Activated T-helper 9 cell treated with anti-CD3 and anti-CD28 coated beads, Interleukin-2, amount 50 U/mL, for 16 hours (primary cell): ENCODE measurements around the gene WDR72.

ENCODE experiments used
- DNase-seq: peaks from one replicate; pipeline ENCODE4 v3.0.0-alpha.2; 2020; ENCODE audit warnings: low read depth

Gene WDR72

DNA sequence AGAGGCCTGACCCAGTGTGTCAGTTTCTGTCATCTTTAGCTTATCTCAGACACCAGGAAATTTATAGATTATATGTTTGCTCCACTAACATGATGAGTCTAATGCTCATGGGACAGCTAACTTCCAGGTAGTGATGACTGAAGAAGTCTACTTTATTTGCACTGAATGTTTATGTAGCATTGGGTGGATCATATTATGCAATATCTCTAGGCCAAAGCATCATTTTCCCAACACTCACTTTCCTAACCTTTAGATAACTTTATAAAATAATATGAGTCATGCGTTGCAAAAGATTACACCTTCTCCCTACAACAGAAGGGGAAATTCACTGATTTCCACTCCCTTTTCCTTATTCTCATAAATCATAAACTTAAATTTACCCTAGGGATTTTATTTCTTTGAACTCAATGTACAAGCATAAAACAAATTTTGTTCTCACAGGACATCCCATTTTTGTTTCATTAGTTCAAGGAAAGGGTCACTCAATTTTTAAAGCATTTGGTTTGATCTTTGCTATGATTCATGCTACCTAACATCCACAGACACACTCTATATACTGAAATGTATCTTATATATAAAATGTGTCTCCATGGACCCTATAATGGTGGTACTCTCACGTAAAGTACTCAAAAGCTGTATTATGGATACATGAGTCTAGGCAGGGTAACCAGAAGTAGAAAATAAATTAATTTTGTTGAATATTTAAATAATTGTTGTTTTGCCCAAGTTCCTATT, 225.2 kb downstream of the WDR72 start:
- no peak for DNase-seq

DNA sequence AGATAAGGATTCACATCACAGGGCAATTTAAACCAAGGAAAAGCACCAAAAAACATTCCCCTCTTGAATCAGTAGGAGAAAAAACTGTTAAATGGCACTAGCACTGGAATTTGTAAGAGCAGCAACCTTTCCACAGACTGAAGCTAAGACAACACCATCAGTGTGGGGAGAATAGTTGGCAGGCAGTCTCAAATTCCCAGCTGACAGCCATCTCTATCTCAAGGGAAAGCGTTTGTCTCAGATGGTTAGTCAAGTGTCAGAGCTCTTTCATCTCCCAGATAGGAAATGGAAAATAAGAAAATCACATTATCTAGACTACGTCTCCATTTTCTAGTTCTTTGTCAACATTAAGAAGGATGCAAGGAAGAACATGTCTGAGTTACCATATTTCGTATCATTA, 228.7 kb downstream of the WDR72 start:
- DNase-seq: no peak

GRCh38 chr15:53527996-53528395, 231.5 kb downstream of the WDR72 start:
- DNase-seq: no peak

- DNase-seq: no peak
These were observed 233.6 kb downstream of the WDR72 start for GRCh38 chr15:53525894-53526293.

DNA sequence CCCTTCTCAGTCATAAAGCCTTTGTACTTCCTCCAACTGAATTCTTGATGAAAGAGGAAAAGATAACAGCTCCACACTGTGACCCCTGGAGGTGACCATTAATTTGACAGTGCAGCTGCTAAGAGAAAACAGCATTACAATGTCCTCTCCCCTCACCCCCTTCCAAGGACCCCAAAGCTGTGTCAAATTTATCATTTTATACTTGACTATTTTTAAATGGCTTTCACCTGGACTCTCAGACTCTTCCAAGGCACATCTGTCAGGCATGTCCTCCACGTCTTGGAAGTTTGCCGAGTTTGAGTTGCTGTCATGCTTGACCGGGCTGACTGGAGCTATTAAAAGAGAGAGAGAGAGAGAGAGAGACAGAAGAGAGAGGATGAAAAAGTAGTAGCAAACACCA, 236.5 kb downstream of the WDR72 start:
- DNase-seq: no peak

GRCh38 chr15:53520996-53521395, 238.5 kb downstream of the WDR72 start:
- no peak for DNase-seq

GRCh38 chr15:53513431-53513830, 246.0 kb downstream of the WDR72 start:
- no peak for DNase-seq

- DNase-seq: no peak
These were observed 247.4 kb downstream of the WDR72 start for GRCh38 chr15:53512029-53512428.

GRCh38 chr15:53511175-53511574, 248.3 kb downstream of the WDR72 start:
- no peak for DNase-seq

- DNase-seq: no peak
These were observed 253.1 kb downstream of the WDR72 start for GRCh38 chr15:53506370-53506769.

- DNase-seq: no peak
These were observed 260.5 kb downstream of the WDR72 start for GRCh38 chr15:53498996-53499395.

- no peak for DNase-seq
These were observed 269.1 kb downstream of the WDR72 start for GRCh38 chr15:53490341-53490740.

- DNase-seq: no peak
These were observed 277.4 kb downstream of the WDR72 start for GRCh38 chr15:53482055-53482454.

DNA sequence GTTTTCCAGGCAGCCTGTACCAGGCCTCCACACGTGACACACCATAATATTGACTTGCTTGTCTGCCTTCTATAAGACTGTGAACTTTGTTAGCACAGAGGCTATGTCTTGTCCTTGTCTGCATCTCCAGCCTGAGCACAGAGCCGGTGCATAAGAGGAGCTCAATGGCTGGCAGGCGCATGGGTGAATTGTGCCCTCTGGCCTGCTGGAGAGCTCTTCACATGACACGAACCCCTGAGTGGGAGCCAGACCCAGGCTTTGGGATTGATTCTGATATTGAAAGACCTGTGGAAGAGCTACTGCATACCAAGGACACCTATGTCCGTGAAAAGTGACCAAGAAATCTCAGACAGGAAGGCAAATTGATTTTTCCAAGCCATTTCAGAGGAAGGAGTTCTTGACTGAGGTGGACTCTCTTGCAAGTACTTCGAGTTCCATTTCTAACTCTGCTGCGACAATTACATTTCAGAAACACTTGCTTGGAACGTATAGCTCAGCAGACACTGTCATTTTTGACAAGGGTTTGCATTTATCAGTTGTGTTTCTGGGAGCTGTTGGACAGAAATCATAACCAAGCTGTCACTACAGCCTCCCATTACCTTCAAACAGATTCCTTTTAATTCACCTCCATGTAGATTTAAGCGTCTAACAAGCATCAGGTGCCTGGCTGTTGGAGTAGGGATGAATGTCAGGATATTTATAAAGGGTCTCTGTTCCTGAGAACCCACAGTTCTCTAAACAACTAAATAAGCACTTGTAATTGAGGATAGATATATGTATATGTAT, 281.3 kb downstream of the WDR72 start:
- no peak for DNase-seq

- DNase-seq: no peak
These were observed 285.6 kb downstream of the WDR72 start for GRCh38 chr15:53473886-53474285.

DNA sequence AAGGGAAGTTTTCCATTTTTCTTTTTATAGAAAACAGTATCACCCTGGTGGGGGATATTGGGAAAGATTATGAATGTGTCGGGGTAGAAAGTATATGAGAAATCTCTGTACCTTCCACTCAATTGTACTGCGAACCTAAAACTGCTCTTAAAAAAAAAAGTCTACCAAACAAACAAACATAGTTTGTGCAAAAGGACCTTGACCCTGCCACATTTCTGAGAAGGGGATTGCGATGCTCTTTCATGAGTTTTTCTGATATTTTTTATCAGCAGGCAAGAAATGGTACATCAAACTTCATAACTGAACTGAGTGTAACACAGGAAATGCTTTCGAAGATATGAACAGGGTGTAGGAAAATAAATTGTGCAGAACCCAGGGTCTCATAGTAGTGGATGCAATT, 286.0 kb downstream of the WDR72 start:
- no peak for DNase-seq

GRCh38 chr15:53472883-53473282, 286.6 kb downstream of the WDR72 start:
- DNase-seq: no peak

DNA sequence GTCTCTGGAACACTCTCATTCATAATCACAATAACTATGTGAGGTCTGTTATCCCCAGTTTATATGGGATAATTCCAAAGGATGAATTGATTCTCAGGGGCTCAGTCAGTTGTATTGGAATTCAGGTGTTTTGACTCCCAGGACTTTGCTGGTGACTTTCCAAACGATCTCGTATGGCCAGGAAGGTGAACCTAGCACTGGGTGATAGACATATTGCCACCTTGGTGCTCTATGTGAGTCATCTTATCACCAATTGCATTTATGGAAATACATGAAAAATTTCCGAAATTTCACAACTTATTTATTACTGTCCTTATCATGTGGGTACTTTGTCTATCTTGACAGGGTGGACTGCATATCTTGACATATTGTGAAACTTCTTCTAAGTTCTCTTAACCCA, 287.3 kb downstream of the WDR72 start:
- DNase-seq: no peak

GRCh38 chr15:53470743-53471142, 288.7 kb downstream of the WDR72 start:
- no peak for DNase-seq

- DNase-seq: no peak
These were observed 290.0 kb downstream of the WDR72 start for GRCh38 chr15:53469422-53469821.
